Panc1 (cell line): ENCODE measurements around the gene LPP. TPM values are rescaled to one million over a fixed set of nuclear protein-coding genes. Genes with fewer than 3 reads are reported as not detected.

Source experiments
- ATAC-seq: fragments of 200-7000 bp; cut with Tn5 transposase; 2 replicates; pipeline ENCODE4 v1.9.1; 2020; ENCODE audit warnings: mild to moderate bottlenecking, moderate library complexity
- BruUV-seq: library from RNA; stranded (reverse); fragments of 400-500 nt; replicated peaks from 2 replicates; lab custom pipeline; 2021; lab: Mats Ljungman, UMichigan
- CTCF ChIA-PET: fragments of 300-600 bp; sonication (Branson Sonifier 250); formaldehyde crosslinking; loops from one replicate; lab custom pipeline; 2022; ENCODE audit warnings: antibody characterized with exemption; lab: Charles Lee
- POLR2A ChIA-PET: fragments of 300-600 bp; sonication (Branson Sonifier 250); formaldehyde crosslinking; loops from one replicate; lab custom pipeline; 2022; ENCODE audit warnings: antibody characterized with exemption; lab: Charles Lee
- DNase-seq: peaks from one replicate; pipeline ENCODE4 v3.0.0-alpha.2; 2010; ENCODE audit warnings: low read depth, low spot score
- H3K27ac ChIP-seq: 2 replicates; pipeline ENCODE4 v1.5.1; 2011; ENCODE audit warnings: mild to moderate bottlenecking, low read length, inconsistent platforms
- H3K27me3 ChIP-seq: fragments of 200-500 bp; sonication (Bioruptor generic); 2 replicates; pipeline ENCODE4 v1.6.0; 2014; ENCODE audit warnings: low read length, inconsistent platforms; ENCODE audit not compliant: control insufficient read depth, insufficient read depth
- H3K36me3 ChIP-seq: fragments of 200-500 bp; sonication (Bioruptor generic); 2 replicates; pipeline ENCODE4 v1.5.1; 2014; ENCODE audit warnings: inconsistent platforms, mild to moderate bottlenecking, low read length, moderate library complexity; ENCODE audit not compliant: control insufficient read depth, insufficient read depth
- H3K4me1 ChIP-seq: 2 replicates; pipeline ENCODE4 v1.5.1; 2011; ENCODE audit warnings: inconsistent platforms, mild to moderate bottlenecking, low read length, moderate library complexity; ENCODE audit not compliant: control insufficient read depth, insufficient read depth
- H3K4me3 ChIP-seq, 2 experiments: 2 replicates each; pipeline ENCODE4 v1.5.1; 2011 to 2012; ENCODE audit warnings: low read depth in 2 of 2, low read length in 2 of 2, mild to moderate bottlenecking in 2 of 2, inconsistent platforms in 1 of 2, moderate library complexity in 1 of 2
- H3K9me3 ChIP-seq: fragments of 200-500 bp; sonication (Bioruptor generic); 2 replicates; pipeline ENCODE4 v1.5.1; 2014; ENCODE audit warnings: low read depth, mild to moderate bottlenecking, inconsistent platforms, low read length, moderate library complexity; ENCODE audit not compliant: control insufficient read depth, insufficient read depth
- POLR2AphosphoS5 ChIP-seq: IDR thresholded peaks from 2 replicates; pipeline ENCODE4 v1.6.1; 2012; ENCODE audit warnings: mild to moderate bottlenecking, low read depth, low read length, moderate library complexity
- SIN3A ChIP-seq: IDR thresholded peaks from 2 replicates; pipeline ENCODE4 v1.6.1; 2012; ENCODE audit warnings: low read depth, mild to moderate bottlenecking, low read length, moderate library complexity, borderline replicate concordance; ENCODE audit not compliant: insufficient read depth
- TCF7L2 ChIP-seq: IDR thresholded peaks from 2 replicates; pipeline ENCODE4 v1.6.1; 2011; ENCODE audit warnings: mild to moderate bottlenecking, low read depth, low read length, inconsistent platforms
- in situ Hi-C: cut with HindIII; loops from 2 replicates; pipeline ENCODE4 v1.10.0; 2016; ENCODE audit warnings: low sequenced_read_pairs, low pct_unique_long_range_greater_than_20kb
- intact Hi-C: fragments of 100-400 bp; cut with micrococcal nuclease; formaldehyde crosslinking; loops from one replicate; pipeline ENCODE4 v1.10.0; 2022; ENCODE audit not compliant: unreplicated experiment
- total RNA-seq: library from RNA; stranded (reverse); gene quantifications from one replicate; pipeline ENCODE4 v1.2.1, GENCODE V29; 2021; ENCODE audit not compliant: unreplicated experiment
- TF ChIP-seq, protein P1 (sequence below), 2 experiments: IDR thresholded peaks; 2 replicates each; pipeline ENCODE4 v1.6.1; 2011 to 2012; ENCODE audit warnings: low read depth in 2 of 2, control low read depth in 1 of 2, low read length in 1 of 2, mild to moderate bottlenecking in 1 of 2, moderate library complexity in 1 of 2; ENCODE audit not compliant: insufficient read depth in 1 of 2
- TF ChIP-seq, protein P2 (sequence below): fragments of 450-650 bp; IDR thresholded peaks from 2 replicates; pipeline ENCODE4 v1.5.1; 2017; ENCODE audit warnings: mild to moderate bottlenecking

LPP gene
- total RNA-seq, 1 experiment from 2014 or later = 90.0 TPM

DNA sequence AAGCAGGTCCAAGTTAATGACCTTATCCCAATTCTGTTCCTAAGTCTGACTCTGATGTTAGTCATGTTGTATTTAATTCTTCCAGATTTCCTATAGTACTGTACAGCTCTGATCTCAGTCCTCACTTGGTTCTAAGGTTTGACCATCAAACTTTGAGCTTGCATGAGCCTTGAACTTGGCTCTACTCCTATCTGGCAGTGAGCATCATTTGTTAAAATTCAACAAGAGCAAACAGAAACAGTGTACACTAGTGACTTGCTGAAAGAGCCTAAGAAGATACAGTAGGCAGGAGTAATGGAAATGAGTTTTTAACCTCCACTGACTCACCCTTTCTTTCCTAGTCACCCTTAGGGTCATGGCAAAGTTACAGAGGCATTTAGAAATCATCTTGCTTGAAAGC lies 566.7 kb downstream of the LPP start:
- no TSS peak for BruUV-seq
- Histone ChIP-seq H3K9me3 (no peaks in the 10 kb centered on the region), H3K36me3 (no peaks in the 10 kb centered on the region), H3K27me3 (no peaks in the 10 kb centered on the region), H3K4me1 (no peaks in the 10 kb centered on the region), H3K4me3 (no peak overlapping the region), H3K27ac (no peak overlapping the region)
- ChIA-PET POLR2A (no interaction called here), CTCF (no interaction called here)
- no peak for TF ChIP-seq POLR2AphosphoS5
- TF ChIP-seq, protein P1, sequence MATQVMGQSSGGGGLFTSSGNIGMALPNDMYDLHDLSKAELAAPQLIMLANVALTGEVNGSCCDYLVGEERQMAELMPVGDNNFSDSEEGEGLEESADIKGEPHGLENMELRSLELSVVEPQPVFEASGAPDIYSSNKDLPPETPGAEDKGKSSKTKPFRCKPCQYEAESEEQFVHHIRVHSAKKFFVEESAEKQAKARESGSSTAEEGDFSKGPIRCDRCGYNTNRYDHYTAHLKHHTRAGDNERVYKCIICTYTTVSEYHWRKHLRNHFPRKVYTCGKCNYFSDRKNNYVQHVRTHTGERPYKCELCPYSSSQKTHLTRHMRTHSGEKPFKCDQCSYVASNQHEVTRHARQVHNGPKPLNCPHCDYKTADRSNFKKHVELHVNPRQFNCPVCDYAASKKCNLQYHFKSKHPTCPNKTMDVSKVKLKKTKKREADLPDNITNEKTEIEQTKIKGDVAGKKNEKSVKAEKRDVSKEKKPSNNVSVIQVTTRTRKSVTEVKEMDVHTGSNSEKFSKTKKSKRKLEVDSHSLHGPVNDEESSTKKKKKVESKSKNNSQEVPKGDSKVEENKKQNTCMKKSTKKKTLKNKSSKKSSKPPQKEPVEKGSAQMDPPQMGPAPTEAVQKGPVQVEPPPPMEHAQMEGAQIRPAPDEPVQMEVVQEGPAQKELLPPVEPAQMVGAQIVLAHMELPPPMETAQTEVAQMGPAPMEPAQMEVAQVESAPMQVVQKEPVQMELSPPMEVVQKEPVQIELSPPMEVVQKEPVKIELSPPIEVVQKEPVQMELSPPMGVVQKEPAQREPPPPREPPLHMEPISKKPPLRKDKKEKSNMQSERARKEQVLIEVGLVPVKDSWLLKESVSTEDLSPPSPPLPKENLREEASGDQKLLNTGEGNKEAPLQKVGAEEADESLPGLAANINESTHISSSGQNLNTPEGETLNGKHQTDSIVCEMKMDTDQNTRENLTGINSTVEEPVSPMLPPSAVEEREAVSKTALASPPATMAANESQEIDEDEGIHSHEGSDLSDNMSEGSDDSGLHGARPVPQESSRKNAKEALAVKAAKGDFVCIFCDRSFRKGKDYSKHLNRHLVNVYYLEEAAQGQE (IDR thresholded peaks at IDR 0.05; ENCODE audit: insufficient read depth in 1 of 2, low read depth in 2 of 2, low read length in 1 of 2) = no peak
- no peak for TF ChIP-seq SIN3A
- TF ChIP-seq TCF7L2 = no peak
- TF ChIP-seq, protein P2, sequence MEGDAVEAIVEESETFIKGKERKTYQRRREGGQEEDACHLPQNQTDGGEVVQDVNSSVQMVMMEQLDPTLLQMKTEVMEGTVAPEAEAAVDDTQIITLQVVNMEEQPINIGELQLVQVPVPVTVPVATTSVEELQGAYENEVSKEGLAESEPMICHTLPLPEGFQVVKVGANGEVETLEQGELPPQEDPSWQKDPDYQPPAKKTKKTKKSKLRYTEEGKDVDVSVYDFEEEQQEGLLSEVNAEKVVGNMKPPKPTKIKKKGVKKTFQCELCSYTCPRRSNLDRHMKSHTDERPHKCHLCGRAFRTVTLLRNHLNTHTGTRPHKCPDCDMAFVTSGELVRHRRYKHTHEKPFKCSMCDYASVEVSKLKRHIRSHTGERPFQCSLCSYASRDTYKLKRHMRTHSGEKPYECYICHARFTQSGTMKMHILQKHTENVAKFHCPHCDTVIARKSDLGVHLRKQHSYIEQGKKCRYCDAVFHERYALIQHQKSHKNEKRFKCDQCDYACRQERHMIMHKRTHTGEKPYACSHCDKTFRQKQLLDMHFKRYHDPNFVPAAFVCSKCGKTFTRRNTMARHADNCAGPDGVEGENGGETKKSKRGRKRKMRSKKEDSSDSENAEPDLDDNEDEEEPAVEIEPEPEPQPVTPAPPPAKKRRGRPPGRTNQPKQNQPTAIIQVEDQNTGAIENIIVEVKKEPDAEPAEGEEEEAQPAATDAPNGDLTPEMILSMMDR = no peak
- ATAC-seq = no peak
- intact Hi-C loops = no loop called here
- no peak for DNase-seq
- in situ Hi-C loops = no loop called here

DNA sequence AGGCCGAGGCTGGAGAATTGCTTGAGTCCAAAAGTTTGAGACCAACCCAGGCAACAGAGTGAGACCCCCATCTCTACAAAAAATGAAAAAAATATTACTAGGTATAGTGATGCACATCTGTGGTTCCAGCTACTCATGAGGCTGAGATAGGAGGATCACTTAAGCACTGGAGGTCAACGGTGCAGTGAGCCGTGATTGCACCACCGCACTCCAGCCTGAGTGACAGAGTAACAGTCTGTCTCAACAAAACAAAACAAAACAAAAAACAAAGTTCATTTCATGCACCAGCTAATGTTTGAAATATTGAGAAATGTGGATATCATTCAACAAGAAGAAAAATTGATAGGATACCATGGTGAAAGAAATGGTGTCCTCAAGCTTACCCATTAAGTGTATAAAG lies 567.4 kb downstream of the LPP start:
- in situ Hi-C loops = no loop called here
- ATAC-seq = no peak

More for the DNA sequence above, 567.4 kb downstream of the LPP start:
- Histone ChIP-seq H3K27ac (no peak overlapping the region), H3K36me3 (no peaks in the 10 kb centered on the region), H3K27me3 (no peaks in the 10 kb centered on the region), H3K4me1 (no peaks in the 10 kb centered on the region), H3K9me3 (no peaks in the 10 kb centered on the region), H3K4me3 (no peak overlapping the region)
- no peak for DNase-seq
- ChIA-PET POLR2A (no interaction called here), CTCF (no interaction called here)
- intact Hi-C loops = no loop called here
- no TSS peak for BruUV-seq
- TF ChIP-seq, protein P2 = no peak
